SW 1271 (cell line): ENCODE data around the gene NPAS3.

ENCODE experiments used
- DNase-seq, 2 experiments: peaks; one replicate each; lab custom pipeline; 2025; lab: John Stamatoyannopoulos, UW

The NPAS3 gene

GRCh38 chr14:33586806-33587205, 648.1 kb downstream of the NPAS3 start:
- DNase-seq = no peak

GRCh38 chr14:33587791-33588190, 649.1 kb downstream of the NPAS3 start:
- DNase-seq = no peak

GRCh38 chr14:33588771-33589170, 650.1 kb downstream of the NPAS3 start:
- no peak for DNase-seq

GRCh38 chr14:33589334-33589733, 650.7 kb downstream of the NPAS3 start:
- no peak for DNase-seq

GRCh38 chr14:33590891-33591630, 652.4 kb downstream of the NPAS3 start:
- no peak for DNase-seq

GRCh38 chr14:33592297-33592696, 653.6 kb downstream of the NPAS3 start:
- DNase-seq = no peak

- no peak for DNase-seq
Measured at GRCh38 chr14:33596211-33597080, 657.8 kb downstream of the NPAS3 start.

- DNase-seq = no peak
Measured at GRCh38 chr14:33598582-33598981, 659.9 kb downstream of the NPAS3 start.

GRCh38 chr14:33602396-33602795, 663.7 kb downstream of the NPAS3 start:
- DNase-seq = no peak

GRCh38 chr14:33606591-33606990, 667.9 kb downstream of the NPAS3 start:
- DNase-seq = no peak

- no peak for DNase-seq
Measured at GRCh38 chr14:33609582-33609981, 670.9 kb downstream of the NPAS3 start.

- DNase-seq = no peak
Measured at GRCh38 chr14:33610121-33610520, 671.4 kb downstream of the NPAS3 start.

- DNase-seq = no peak
Measured at GRCh38 chr14:33611405-33612196, 672.9 kb downstream of the NPAS3 start.

- DNase-seq = no peak
Measured at GRCh38 chr14:33612197-33612505, 673.5 kb downstream of the NPAS3 start.

- DNase-seq = no peak
Measured at GRCh38 chr14:33617154-33617553, 678.5 kb downstream of the NPAS3 start.

GRCh38 chr14:33618361-33619105, 679.9 kb downstream of the NPAS3 start:
- DNase-seq = no peak

- DNase-seq = no peak
Measured at GRCh38 chr14:33622496-33622895, 683.8 kb downstream of the NPAS3 start.

GRCh38 chr14:33629792-33630191, 691.1 kb downstream of the NPAS3 start:
- no peak for DNase-seq

- DNase-seq = no peak
Measured at GRCh38 chr14:33631021-33631420, 692.3 kb downstream of the NPAS3 start.

GRCh38 chr14:33631441-33631840, 692.8 kb downstream of the NPAS3 start:
- no peak for DNase-seq

- no peak for DNase-seq
Measured at GRCh38 chr14:33634631-33635030, 696.0 kb downstream of the NPAS3 start.

- DNase-seq = no peak
Measured at GRCh38 chr14:33636716-33637115, 698.0 kb downstream of the NPAS3 start.
